ENCODE measurements around the gene THOC5.

Gene THOC5

DNA sequence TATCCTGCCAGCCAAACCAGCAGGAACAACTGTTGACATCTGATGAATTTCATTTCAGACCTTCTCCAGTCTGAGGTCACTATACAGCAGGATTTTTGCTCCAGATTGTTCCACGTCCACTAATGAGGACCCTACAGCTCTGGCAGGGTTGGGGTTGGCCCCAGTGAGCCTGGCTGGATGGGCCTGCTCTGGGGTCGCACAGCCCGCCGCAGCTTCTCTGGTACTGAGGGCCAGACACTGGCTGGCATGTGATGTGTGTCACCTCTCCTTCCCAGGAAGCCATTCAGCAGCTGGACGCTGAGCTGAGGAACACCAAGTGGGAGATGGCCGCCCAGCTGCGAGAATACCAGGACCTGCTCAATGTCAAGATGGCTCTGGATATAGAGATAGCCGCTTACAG lies 68.1 kb downstream of the THOC5 start:
- H3K27ac ChIP-seq (ENCODE audit: low read depth, low read length) = no peak overlapping the region
- 0 out of 2 replicates have a peak, but pooled peaks cover 2% of the 10 kb centered on the region for H3K27me3 ChIP-seq (ENCODE audit: control insufficient read depth, low read length)
- H3F3A ChIP-seq (ENCODE audit: control insufficient read depth, insufficient read depth) = no peaks in the 10 kb centered on the region
- no peak overlapping the region for H3K4me3 ChIP-seq (ENCODE audit: low read length)
- no peak overlapping the region for H3K4me2 ChIP-seq (ENCODE audit: low read length)
- no peak for TF ChIP-seq EZH2phosphoT487 (IDR thresholded peaks at IDR 0.05; ENCODE audit: borderline replicate concordance, low read length)
- TF ChIP-seq, protein P1, sequence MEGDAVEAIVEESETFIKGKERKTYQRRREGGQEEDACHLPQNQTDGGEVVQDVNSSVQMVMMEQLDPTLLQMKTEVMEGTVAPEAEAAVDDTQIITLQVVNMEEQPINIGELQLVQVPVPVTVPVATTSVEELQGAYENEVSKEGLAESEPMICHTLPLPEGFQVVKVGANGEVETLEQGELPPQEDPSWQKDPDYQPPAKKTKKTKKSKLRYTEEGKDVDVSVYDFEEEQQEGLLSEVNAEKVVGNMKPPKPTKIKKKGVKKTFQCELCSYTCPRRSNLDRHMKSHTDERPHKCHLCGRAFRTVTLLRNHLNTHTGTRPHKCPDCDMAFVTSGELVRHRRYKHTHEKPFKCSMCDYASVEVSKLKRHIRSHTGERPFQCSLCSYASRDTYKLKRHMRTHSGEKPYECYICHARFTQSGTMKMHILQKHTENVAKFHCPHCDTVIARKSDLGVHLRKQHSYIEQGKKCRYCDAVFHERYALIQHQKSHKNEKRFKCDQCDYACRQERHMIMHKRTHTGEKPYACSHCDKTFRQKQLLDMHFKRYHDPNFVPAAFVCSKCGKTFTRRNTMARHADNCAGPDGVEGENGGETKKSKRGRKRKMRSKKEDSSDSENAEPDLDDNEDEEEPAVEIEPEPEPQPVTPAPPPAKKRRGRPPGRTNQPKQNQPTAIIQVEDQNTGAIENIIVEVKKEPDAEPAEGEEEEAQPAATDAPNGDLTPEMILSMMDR (IDR thresholded peaks at IDR 0.05; ENCODE audit: low read depth, low read length, poor library complexity, severe bottlenecking) = no peak
- no peaks in the 10 kb centered on the region for H3K9me3 ChIP-seq (ENCODE audit: control insufficient read depth, insufficient read depth, low read length)
- H3K9me2 ChIP-seq (replicated peaks; ENCODE audit: control insufficient read depth, low read length) = no peaks in the 10 kb centered on the region
- H3K4me1 ChIP-seq (ENCODE audit: control insufficient read depth, low read length) = no peaks in the 10 kb centered on the region
- no peaks in the 10 kb centered on the region for H3K79me2 ChIP-seq (ENCODE audit: control insufficient read depth, low read length)
- H4K20me1 ChIP-seq (ENCODE audit: control insufficient read depth, insufficient read depth, low read depth, low read length) = no peaks in the 10 kb centered on the region
- no peaks in the 10 kb centered on the region for H3K36me3 ChIP-seq (ENCODE audit: control insufficient read depth, low read length)

DNA sequence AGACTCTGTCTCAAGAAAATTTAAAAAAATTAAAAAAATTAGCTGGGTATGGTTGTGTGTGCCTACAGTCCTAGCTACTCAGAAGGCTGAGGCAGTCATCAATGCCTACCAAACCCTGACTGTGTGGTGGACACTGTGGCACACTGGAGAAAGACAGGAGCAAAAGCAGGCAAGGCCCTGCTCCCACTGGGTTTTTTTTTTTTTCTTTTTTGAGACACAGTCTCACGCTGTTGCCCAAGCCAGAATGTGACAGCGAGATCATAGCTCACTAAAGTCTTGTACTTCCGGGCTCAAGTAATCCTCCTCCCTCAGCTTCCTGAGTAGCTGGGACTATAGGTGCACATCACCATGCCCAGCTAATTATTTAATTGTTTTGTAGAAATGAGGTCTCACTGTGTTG lies 68.9 kb downstream of the THOC5 start:
- no peak overlapping the region for H3K27ac ChIP-seq (ENCODE audit: low read depth, low read length)
- H3K4me2 ChIP-seq (ENCODE audit: low read length) = no peak overlapping the region
- H3K36me3 ChIP-seq (ENCODE audit: control insufficient read depth, low read length) = no peaks in the 10 kb centered on the region
- H3K79me2 ChIP-seq (ENCODE audit: control insufficient read depth, low read length) = no peaks in the 10 kb centered on the region
- H3K9me3 ChIP-seq (ENCODE audit: control insufficient read depth, insufficient read depth, low read length) = no peaks in the 10 kb centered on the region
- H4K20me1 ChIP-seq (ENCODE audit: control insufficient read depth, insufficient read depth, low read depth, low read length) = no peaks in the 10 kb centered on the region
- H3K27me3 ChIP-seq (ENCODE audit: control insufficient read depth, low read length) = 0 out of 2 replicates have a peak, but pooled peaks cover 2% of the 10 kb centered on the region
- no peak overlapping the region for H3K4me3 ChIP-seq (ENCODE audit: low read length)
- no peaks in the 10 kb centered on the region for H3K4me1 ChIP-seq (ENCODE audit: control insufficient read depth, low read length)
- no peaks in the 10 kb centered on the region for H3F3A ChIP-seq (ENCODE audit: control insufficient read depth, insufficient read depth)
- TF ChIP-seq, protein P1 (IDR thresholded peaks at IDR 0.05; ENCODE audit: low read depth, low read length, poor library complexity, severe bottlenecking) = no peak
- no peak for TF ChIP-seq EZH2phosphoT487 (IDR thresholded peaks at IDR 0.05; ENCODE audit: borderline replicate concordance, low read length)
- no peaks in the 10 kb centered on the region for H3K9me2 ChIP-seq (replicated peaks; ENCODE audit: control insufficient read depth, low read length)

DNA sequence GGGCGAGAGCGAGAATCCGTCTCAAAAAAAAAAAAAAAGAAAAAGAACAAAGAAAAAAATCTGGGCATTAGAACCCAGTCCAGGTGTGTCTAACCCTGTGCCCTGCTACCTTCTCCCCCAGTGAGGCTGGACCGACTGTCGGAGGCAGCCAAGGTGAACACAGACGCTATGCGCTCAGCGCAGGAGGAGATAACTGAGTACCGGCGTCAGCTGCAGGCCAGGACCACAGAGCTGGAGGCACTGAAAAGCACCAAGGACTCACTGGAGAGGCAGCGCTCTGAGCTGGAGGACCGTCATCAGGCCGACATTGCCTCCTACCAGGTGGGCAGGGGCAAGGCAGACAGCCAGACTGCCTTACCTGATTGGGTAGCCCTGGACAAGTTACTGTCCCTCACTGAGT lies 70.3 kb downstream of the THOC5 start:
- TF ChIP-seq, protein P1 (IDR thresholded peaks at IDR 0.05; ENCODE audit: low read depth, low read length, poor library complexity, severe bottlenecking) = no peak
- TF ChIP-seq EZH2phosphoT487 (IDR thresholded peaks at IDR 0.05; ENCODE audit: borderline replicate concordance, low read length) = no peak
- H3K27me3 ChIP-seq (ENCODE audit: control insufficient read depth, low read length) = peaks cover 6% of the 10 kb centered on the region
- no peaks in the 10 kb centered on the region for H3K36me3 ChIP-seq (ENCODE audit: control insufficient read depth, low read length)
- H3F3A ChIP-seq (ENCODE audit: control insufficient read depth, insufficient read depth) = no peaks in the 10 kb centered on the region
- H3K4me2 ChIP-seq (ENCODE audit: low read length) = no peak overlapping the region
- H3K4me3 ChIP-seq (ENCODE audit: low read length) = no peak overlapping the region
- H3K9me3 ChIP-seq (ENCODE audit: control insufficient read depth, insufficient read depth, low read length) = no peaks in the 10 kb centered on the region
- no peaks in the 10 kb centered on the region for H4K20me1 ChIP-seq (ENCODE audit: control insufficient read depth, insufficient read depth, low read depth, low read length)
- no peaks in the 10 kb centered on the region for H3K79me2 ChIP-seq (ENCODE audit: control insufficient read depth, low read length)
- H3K9me2 ChIP-seq (replicated peaks; ENCODE audit: control insufficient read depth, low read length) = no peaks in the 10 kb centered on the region
- H3K27ac ChIP-seq (ENCODE audit: low read depth, low read length) = no peak overlapping the region
- no peaks in the 10 kb centered on the region for H3K4me1 ChIP-seq (ENCODE audit: control insufficient read depth, low read length)
